IPS DF 6.9 (cell line): ENCODE results near the gene UTS2.

ENCODE experiments used
- DNase-seq: peaks from one replicate; pipeline ENCODE4 v3.0.0-alpha.2; 2013; ENCODE audit warnings: low read depth, low spot score
- H3K27ac ChIP-seq: one replicate; pipeline ENCODE4 v1.5.1; 2013; ENCODE audit warnings: low read length, control low read depth
- H3K27me3 ChIP-seq: 2 replicates; pipeline ENCODE4 v1.6.1; 2013; ENCODE audit warnings: mild to moderate bottlenecking, low read length; ENCODE audit not compliant: control insufficient read depth, insufficient read depth
- H3K36me3 ChIP-seq: 2 replicates; pipeline ENCODE4 v1.6.1; 2013; ENCODE audit warnings: low read length; ENCODE audit not compliant: control insufficient read depth, insufficient read depth
- H3K4me1 ChIP-seq: 2 replicates; pipeline ENCODE4 v1.6.1; 2013; ENCODE audit warnings: low read length; ENCODE audit not compliant: control insufficient read depth, insufficient read depth
- H3K4me3 ChIP-seq: 2 replicates; pipeline ENCODE4 v1.5.1; 2013; ENCODE audit warnings: mild to moderate bottlenecking, low read length
- H3K9me3 ChIP-seq: 2 replicates; pipeline ENCODE4 v1.6.1; 2013; ENCODE audit warnings: low read length, inconsistent platforms; ENCODE audit not compliant: control insufficient read depth, insufficient read depth
- WGBS: extraction: QIAGEN DNeasy Blood & Tissue Kit; methylation state at CpG from one replicate; pipeline ENCODE4 v1.1.7; 2013; ENCODE audit warnings: mixed read lengths, missing lambda C conversion rate; ENCODE audit not compliant: insufficient read length, insufficient coverage; 5-methylcytosine and 5-hydroxymethylcytosine counted together

UTS2 gene

GRCh38 chr1:7813677-7814373 is 39.0 kb downstream of the UTS2 start:
- no peaks in the 10 kb centered on the region for H3K27me3 ChIP-seq
- no peak overlapping the region for H3K4me3 ChIP-seq
- WGBS: no CpG with 5 or more reads among the region's 3 CpGs
- no peaks in the 10 kb centered on the region for H3K4me1 ChIP-seq
- 0 out of 2 replicates have a peak, but pooled peaks cover 2% of the 10 kb centered on the region for H3K36me3 ChIP-seq
- DNase-seq: no peak
- H3K9me3 ChIP-seq: no peaks in the 10 kb centered on the region; the same call in 1 of the 2 replicates
- no peak overlapping the region for H3K27ac ChIP-seq

GRCh38 chr1:7811476-7811875 is 41.4 kb downstream of the UTS2 start:
- no peak overlapping the region for H3K27ac ChIP-seq
- no peaks in the 10 kb centered on the region for H3K27me3 ChIP-seq
- H3K9me3 ChIP-seq: no peaks in the 10 kb centered on the region; the same call in 1 of the 2 replicates
- no peak for DNase-seq
- 0 out of 2 replicates have a peak, but pooled peaks cover 2% of the 10 kb centered on the region for H3K36me3 ChIP-seq
- no peak overlapping the region for H3K4me3 ChIP-seq
- H3K4me1 ChIP-seq: no peaks in the 10 kb centered on the region
- no CpG with 5 or more reads among the region's 6 CpGs for WGBS

GRCh38 chr1:7810395-7810794 is 42.5 kb downstream of the UTS2 start:
- no peaks in the 10 kb centered on the region for H3K4me1 ChIP-seq
- no peak overlapping the region for H3K4me3 ChIP-seq
- no peak for DNase-seq
- no peak overlapping the region for H3K27ac ChIP-seq
- 0 out of 2 replicates have a peak, but pooled peaks cover 2% of the 10 kb centered on the region for H3K36me3 ChIP-seq
- no peaks in the 10 kb centered on the region; the same call in 1 of the 2 replicates for H3K9me3 ChIP-seq
- H3K27me3 ChIP-seq: no peaks in the 10 kb centered on the region
- whole genome bisulfite sequencing: no CpG with 5 or more reads among the region's 7 CpGs

- DNase-seq: no peak
- Histone ChIP-seq H3K36me3 (0 out of 2 replicates have a peak, but pooled peaks cover 2% of the 10 kb centered on the region), H3K27me3 (no peaks in the 10 kb centered on the region), H3K4me3 (no peak overlapping the region; the same call in 1 of the 2 replicates), H3K27ac (no peak overlapping the region), H3K9me3 (no peaks in the 10 kb centered on the region; the same call in 1 of the 2 replicates), H3K4me1 (no peaks in the 10 kb centered on the region)
- WGBS: no CpG with 5 or more reads among the region's 13 CpGs
Observed at GRCh38 chr1:7809742-7810141, 43.1 kb downstream of the UTS2 start.

- no CpG with 5 or more reads among the region's 1 CpG for WGBS
- no peaks in the 10 kb centered on the region; the same call in 1 of the 2 replicates for H3K9me3 ChIP-seq
- DNase-seq: no peak
Observed at GRCh38 chr1:7808253-7808844, 44.5 kb downstream of the UTS2 start.

GRCh38 chr1:7805460-7805859 is 47.4 kb downstream of the UTS2 start:
- no CpG with 5 or more reads among the region's 9 CpGs for WGBS
- H3K36me3 ChIP-seq: 0 out of 2 replicates have a peak, but pooled peaks cover 2% of the 10 kb centered on the region

More at GRCh38 chr1:7808253-7808844, 44.5 kb downstream of the UTS2 start:
- Histone ChIP-seq H3K4me1 (no peaks in the 10 kb centered on the region), H3K36me3 (0 out of 2 replicates have a peak, but pooled peaks cover 2% of the 10 kb centered on the region), H3K4me3 (no peak overlapping the region), H3K27me3 (no peaks in the 10 kb centered on the region), H3K27ac (no peak overlapping the region)

More at GRCh38 chr1:7805460-7805859, 47.4 kb downstream of the UTS2 start:
- no peaks in the 10 kb centered on the region for H3K27me3 ChIP-seq
- no peak overlapping the region for H3K4me3 ChIP-seq
- H3K4me1 ChIP-seq: no peaks in the 10 kb centered on the region
- DNase-seq: no peak
- no peak overlapping the region for H3K27ac ChIP-seq
- no peaks in the 10 kb centered on the region; the same call in 1 of the 2 replicates for H3K9me3 ChIP-seq
